Measurements from ENCODE around the gene MAGI1.

DNA sequence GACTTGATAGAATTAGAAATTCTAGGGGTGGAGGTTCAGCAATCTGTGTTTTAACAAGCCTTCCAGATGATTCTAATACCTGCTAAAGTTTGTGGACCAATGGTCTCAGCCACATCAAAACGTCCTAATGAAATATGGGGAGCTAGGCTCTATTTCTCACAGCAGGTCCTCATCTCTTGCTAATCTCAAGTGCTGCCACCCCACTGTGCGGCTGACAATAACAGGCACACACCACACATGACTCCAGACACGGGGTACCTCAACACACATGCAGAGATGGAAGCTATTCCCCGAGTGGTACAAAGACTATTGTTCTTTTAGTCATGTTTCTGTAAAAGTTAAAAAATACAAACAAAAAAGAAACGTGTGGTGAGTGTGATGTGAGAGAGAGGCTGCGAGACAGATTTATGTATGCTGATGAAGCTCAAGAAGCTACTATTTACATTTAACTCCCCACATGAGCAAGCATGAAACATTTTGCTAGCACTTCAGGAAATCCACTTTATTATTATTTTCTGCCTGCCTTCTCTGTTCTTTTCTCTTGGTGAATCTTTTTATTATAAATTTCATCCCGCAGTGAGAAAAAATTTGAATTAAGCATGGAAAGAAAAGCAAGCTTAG, 405.6 kb downstream of the MAGI1 start:
- no peak for TF ChIP-seq POLR2AphosphoS5 (IDR thresholded peaks at IDR 0.05; ENCODE audit: low read depth, low read length)
- TF ChIP-seq POLR2A (IDR thresholded peaks at IDR 0.05; ENCODE audit: low read depth, low read length), result no peak

All from GM12892 (cell line).